Activated naive CD8-positive, alpha-beta T cell treated with anti-CD3 and anti-CD28 coated beads, Interleukin-2, amount 50 U/mL, for 24 hours (primary cell): Measurements from ENCODE around the gene FRAT2.

Source experiments
- ATAC-seq: fragments of 150-1000 bp; cut with Tn5 transposase; one replicate; pipeline ENCODE4 v1.10.0; 2021
- DNase-seq: peaks from one replicate; pipeline ENCODE4 v3.0.0; 2021
- H3K27ac Mint-ChIP-seq: one replicate; pipeline ENCODE4 v1.8.0; 2021; ENCODE audit warnings: mild to moderate bottlenecking, mixed read lengths
- H3K27me3 Mint-ChIP-seq: one replicate; pipeline ENCODE4 v1.8.0; 2021; ENCODE audit warnings: mixed read lengths
- H3K36me3 Mint-ChIP-seq: one replicate; pipeline ENCODE4 v1.8.0; 2021; ENCODE audit warnings: low read depth, mixed read lengths
- H3K4me1 Mint-ChIP-seq: one replicate; pipeline ENCODE4 v1.8.0; 2021; ENCODE audit warnings: mixed read lengths
- H3K4me3 Mint-ChIP-seq: one replicate; pipeline ENCODE4 v1.8.0; 2021; ENCODE audit warnings: mild to moderate bottlenecking, moderate library complexity, mixed read lengths
- H3K9me3 Mint-ChIP-seq: one replicate; pipeline ENCODE4 v1.8.0; 2021; ENCODE audit warnings: mixed read lengths

Gene FRAT2, protein sequence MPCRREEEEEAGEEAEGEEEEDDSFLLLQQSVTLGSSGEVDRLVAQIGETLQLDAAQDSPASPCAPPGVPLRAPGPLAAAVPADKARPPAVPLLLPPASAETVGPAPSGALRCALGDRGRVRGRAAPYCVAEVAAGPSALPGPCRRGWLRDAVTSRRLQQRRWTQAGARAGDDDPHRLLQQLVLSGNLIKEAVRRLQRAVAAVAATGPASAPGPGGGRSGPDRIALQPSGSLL

DNA sequence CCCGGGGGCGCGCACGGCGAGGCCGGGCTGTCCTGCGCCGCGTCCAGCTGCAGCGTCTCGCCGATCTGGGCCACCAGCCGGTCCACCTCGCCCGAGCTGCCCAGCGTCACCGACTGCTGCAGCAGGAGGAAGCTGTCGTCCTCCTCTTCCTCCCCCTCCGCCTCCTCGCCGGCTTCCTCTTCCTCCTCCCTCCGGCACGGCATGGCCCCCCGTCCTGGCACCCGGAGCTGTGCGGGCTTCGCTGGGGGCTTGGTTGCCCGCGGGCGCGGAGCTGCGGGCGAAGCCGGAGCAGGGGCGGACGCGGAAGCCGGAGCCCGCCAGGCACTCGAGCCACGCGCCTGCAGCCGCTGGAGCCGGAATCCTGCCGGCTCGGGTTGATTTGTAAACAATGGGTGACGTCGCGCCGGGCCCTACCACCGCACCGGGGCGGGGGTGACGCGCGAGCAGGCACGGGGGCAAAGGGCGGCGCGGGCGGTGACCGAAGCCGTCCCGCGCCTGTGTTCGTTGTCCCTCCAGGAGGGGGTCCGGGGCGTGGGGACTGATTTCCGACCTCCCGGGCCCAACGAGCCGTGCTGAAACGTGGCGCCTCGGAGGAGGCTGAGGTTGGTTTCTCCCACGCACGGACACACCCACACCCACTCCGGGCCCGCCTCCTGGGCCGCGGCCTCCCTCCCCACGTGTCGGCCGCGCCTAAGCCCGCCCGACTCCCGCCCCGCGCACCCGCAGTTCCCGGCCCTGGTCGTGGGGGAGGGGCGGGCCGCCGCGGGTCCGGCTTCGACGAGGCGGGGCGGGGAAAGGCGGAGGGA, at the start of gene FRAT2:
FRAT2 (minus strand) TSS at position 360 of the 806 bp plus-strand sequence; CDS start at position 203, 157 bp downstream.
- DNase-seq = peak; percentile 87
- Mint-ChIP-seq H3K4me3 (peak within 1 kb of the TSS; percentile 87), H3K9me3 (no peaks in the 10 kb centered on the region), H3K36me3 (peaks cover 5% of the 10 kb centered on the region), H3K27me3 (no peaks in the 10 kb centered on the region), H3K27ac (peak within 1 kb of the TSS; percentile 85), H3K4me1 (peaks cover 45% of the 10 kb centered on the region)
- peak; percentile 72 for ATAC-seq

DNA sequence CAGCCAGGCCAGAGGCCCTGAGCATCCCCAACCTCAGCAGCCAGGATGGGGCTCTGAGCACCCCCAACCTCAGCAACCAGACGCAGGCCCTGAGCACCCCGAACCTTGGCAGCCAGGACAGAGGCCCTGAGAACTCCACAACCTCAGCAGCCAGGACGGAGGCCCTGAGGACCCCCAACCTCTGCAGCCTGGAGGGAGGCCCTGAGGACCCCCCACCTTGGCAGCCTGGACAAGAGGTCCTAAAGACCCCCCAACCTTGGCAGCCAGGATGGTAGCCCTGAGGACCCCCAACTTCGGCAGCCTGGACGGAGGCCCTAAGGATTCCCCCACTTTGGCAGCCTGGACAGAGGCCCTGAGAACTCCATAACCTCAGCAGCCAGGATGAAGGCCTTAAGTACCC, 49.6 kb upstream of the FRAT2 start:
- Mint-ChIP-seq H3K27ac (no peak overlapping the region), H3K36me3 (peaks cover 27% of the 10 kb centered on the region), H3K27me3 (no peaks in the 10 kb centered on the region), H3K4me1 (no peaks in the 10 kb centered on the region), H3K4me3 (no peak overlapping the region), H3K9me3 (no peaks in the 10 kb centered on the region)
- no peak for ATAC-seq
- DNase-seq = no peak

DNA sequence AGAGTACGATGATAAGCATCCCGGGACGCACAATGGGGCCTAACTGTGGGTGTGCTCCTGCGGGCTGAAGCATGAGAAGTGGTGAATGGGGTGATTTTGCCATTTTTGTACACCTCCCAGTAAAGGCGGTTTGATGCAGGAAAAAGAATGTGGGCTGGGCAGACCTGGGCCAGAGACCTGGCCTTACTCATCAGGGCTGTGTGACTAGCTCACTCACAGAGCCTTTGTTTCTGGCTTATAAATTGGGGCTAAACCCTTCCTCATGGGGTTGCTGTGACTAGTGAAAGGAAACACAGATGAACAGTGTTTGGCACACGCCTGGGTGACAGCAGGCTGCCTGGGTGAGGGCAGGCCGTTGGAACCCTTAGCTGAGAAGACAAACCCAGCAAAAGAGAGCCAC, 48.6 kb upstream of the FRAT2 start:
- Mint-ChIP-seq H3K4me1 (no peaks in the 10 kb centered on the region), H3K36me3 (peaks cover 22% of the 10 kb centered on the region), H3K27me3 (no peaks in the 10 kb centered on the region), H3K27ac (no peak overlapping the region), H3K4me3 (no peak overlapping the region), H3K9me3 (no peaks in the 10 kb centered on the region)
- ATAC-seq (no peak), DNase-seq (no peak)

DNA sequence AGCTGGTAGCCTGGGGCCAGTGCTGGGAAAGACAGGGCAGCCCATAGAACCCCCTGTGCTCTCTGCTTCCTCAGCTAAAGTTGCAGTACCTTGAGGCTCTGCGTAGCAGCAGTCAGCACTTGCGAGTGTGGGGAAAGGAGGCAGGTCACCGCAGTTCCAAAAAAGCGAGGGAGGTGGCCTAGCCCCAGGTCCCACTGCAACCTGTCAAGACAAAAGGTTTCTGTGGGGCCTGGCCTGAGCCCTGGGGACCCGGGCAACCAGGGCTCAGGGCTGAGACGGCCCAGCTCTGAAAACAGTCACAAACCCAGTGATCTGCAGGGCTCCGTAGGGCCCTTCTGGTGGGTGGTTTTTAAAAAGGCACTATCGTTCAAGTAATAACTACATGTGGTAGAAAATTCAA, 47.1 kb upstream of the FRAT2 start:
- Mint-ChIP-seq H3K4me3 (no peak overlapping the region), H3K27ac (no peak overlapping the region), H3K4me1 (no peaks in the 10 kb centered on the region), H3K27me3 (no peaks in the 10 kb centered on the region), H3K36me3 (peaks cover 23% of the 10 kb centered on the region), H3K9me3 (no peaks in the 10 kb centered on the region)
- ATAC-seq (no peak), DNase-seq (no peak)

DNA sequence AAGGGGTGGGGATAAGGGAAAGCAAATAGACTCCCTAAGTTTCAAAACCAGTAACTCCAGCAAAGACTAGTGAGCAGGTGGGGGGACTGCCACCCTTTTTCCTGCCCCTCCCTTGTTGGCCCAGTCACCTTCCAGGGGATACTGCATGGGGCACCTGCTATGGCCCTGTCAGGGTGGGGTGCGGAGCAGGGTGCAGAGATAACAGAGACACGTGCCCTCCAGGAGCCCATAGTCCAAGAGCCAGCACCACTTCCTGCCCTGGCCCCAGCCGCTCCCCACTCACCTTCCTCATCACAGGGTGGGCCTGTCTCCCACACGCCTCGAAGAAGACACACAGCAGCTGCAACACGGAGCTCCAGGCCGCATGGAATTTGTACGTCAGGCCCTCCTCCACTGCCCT, 46.0 kb upstream of the FRAT2 start:
- Mint-ChIP-seq H3K4me3 (no peak overlapping the region), H3K4me1 (no peaks in the 10 kb centered on the region), H3K27me3 (no peaks in the 10 kb centered on the region), H3K9me3 (no peaks in the 10 kb centered on the region), H3K36me3 (peaks cover 23% of the 10 kb centered on the region), H3K27ac (no peak overlapping the region)
- DNase-seq (no peak), ATAC-seq (no peak)

DNA sequence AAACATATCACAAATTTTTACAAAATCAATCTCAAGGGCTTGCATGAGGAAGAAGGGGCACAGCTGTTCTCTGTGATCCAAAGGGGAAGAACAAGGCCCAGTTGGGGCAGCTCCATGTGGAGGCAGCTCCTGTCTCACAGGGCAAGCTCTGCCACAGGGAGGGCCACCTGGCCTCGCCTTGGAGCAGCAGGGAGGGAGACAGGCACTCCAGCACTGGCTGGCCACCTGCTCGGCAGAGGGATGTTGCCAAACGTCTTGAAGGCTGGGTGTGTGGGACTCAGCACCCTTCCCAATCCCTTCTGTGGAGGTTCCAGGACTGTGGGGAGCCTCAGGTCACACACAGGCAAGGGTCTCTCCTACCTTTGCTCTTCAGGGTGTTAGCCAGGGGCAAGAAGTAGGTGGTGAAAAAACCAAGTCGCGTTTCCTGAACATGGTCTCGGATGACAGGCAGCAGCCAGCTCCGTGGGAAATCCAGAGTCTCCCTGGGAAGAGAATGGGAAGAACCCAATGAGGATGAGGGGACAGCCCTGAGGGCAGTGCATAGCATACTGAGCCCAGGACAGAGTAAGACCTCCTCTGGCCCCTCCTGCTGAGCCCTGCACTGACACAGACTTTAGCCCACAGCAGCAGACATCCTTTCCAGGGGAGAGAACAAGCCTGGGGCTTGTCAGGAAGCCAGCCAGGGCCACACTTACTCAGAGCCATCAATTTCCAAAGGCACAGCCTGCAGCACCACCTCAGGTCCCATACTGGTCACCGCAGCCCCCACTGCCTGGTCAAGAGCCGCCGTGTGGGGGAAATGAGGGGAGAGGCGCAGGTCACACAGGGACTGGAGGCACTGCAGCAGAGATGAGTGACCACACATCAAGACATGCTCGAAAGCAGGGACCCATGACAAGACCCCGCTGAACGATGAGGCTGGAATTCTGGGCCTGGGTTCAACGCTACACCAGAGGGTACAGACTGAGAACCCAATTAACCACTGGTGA, 44.7 kb upstream of the FRAT2 start:
- H3K27me3 Mint-ChIP-seq = no peaks in the 10 kb centered on the region
- H3K4me3 Mint-ChIP-seq = no peak overlapping the region
- H3K9me3 Mint-ChIP-seq = no peaks in the 10 kb centered on the region
- no peak overlapping the region for H3K27ac Mint-ChIP-seq
- peaks cover 17% of the 10 kb centered on the region for H3K36me3 Mint-ChIP-seq
- DNase-seq (no peak), ATAC-seq (peak; percentile 23)
- H3K4me1 Mint-ChIP-seq = no peaks in the 10 kb centered on the region

DNA sequence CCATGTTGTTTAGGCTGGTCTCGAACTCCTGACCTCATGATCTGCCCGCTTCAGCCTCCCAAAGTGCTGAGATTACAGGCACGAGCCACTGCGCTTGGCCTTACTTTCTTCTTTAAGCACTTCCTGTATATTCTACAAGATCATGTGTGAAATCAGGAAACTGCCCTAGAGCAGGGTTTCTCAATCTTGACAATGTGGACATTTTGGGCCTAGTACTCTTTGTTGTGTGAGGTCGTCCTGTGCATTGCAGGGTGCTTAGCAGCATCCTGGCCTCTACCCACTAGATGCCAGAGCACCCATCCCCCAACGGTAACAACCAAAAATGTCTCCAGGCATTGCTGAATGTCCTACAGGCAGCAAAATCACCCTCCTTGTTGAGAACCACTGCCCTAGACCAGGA, 41.9 kb upstream of the FRAT2 start:
- no peaks in the 10 kb centered on the region for H3K4me1 Mint-ChIP-seq
- H3K27ac Mint-ChIP-seq = no peak overlapping the region
- H3K4me3 Mint-ChIP-seq = no peak overlapping the region
- no peak for DNase-seq
- no peaks in the 10 kb centered on the region for H3K9me3 Mint-ChIP-seq
- no peak for ATAC-seq
- no peaks in the 10 kb centered on the region for H3K27me3 Mint-ChIP-seq
- H3K36me3 Mint-ChIP-seq = peaks cover 29% of the 10 kb centered on the region

DNA sequence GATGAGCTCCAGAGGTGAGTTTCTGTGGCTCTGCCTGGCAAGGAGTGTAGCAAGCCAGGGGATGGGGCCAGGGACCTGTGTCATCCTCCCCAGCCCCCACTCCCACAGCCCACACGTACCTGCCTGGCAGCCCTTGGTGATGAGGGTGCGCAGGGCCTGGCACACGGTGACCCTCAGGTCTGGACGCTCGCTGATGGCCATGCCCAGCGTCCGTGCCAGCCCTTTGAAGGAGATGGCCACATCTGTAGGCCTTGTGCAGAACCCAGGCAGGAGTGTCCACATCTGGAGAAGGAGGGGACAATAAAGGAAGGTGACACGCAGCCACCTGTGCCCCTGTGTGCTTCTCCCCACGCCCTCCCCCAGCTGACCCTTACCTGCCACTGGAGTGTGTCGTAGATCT, 38.9 kb upstream of the FRAT2 start:
- no peaks in the 10 kb centered on the region for H3K9me3 Mint-ChIP-seq
- no peaks in the 10 kb centered on the region for H3K27me3 Mint-ChIP-seq
- H3K27ac Mint-ChIP-seq = no peak overlapping the region
- H3K4me1 Mint-ChIP-seq = no peaks in the 10 kb centered on the region
- peaks cover 38% of the 10 kb centered on the region for H3K36me3 Mint-ChIP-seq
- DNase-seq (no peak), ATAC-seq (no peak)
- no peak overlapping the region for H3K4me3 Mint-ChIP-seq

DNA sequence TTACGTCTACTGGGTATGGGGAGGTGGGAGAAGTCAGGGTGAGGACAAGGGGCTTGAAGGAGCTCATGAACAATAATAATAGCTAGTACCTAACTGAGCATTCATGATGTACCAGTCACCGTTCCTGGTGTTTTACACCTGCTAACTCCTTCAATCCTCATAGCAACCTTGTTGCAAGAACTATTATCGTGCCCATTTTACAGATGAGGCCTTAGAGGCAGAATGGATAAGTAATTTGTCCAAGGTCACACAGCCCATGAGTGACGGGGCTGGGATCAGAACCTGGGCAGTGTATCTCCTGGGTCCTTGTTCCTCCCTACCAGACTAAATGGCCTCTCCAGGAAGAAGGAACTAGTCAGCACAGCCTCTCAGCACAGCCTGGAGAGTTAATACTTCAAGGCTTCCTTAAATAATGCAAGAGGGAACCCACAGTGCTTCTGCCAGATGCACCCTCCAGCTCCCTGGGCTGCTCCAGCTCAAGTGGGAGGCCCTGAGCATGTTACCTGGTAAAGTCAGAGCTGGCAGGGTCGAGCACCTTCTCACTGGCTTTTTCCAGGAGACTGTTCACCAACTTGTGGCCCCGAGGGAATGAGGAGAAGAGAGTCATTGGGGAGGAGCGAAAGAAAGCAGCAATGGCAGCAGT, 37.8 kb upstream of the FRAT2 start:
- H3K4me3 Mint-ChIP-seq = no peak overlapping the region
- H3K27me3 Mint-ChIP-seq = no peaks in the 10 kb centered on the region
- H3K9me3 Mint-ChIP-seq = no peaks in the 10 kb centered on the region
- DNase-seq = no peak
- ATAC-seq = no peak
- H3K4me1 Mint-ChIP-seq = no peaks in the 10 kb centered on the region
- peaks cover 32% of the 10 kb centered on the region for H3K36me3 Mint-ChIP-seq
- peak overlapping the region; percentile 66 for H3K27ac Mint-ChIP-seq

DNA sequence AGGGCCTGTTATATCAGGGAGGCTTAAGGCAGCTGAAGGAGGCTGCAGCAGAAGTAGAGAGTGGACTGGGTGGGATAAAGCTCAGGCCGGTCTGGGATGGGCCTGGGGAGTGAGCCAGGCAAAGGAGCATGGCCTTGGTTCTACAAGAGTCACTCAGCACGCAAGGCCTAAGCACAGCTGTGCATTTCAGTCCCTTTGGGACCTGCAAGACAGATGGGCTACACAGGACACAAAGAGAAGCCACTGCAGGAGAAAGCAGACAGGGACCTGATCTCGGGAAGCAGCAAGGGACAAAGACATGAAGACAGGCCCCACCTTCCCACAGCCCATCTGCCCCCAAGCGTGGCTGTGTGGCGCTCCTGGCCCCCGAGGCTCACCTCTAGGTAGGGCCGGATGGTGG, 37.2 kb upstream of the FRAT2 start:
- peaks cover 30% of the 10 kb centered on the region for H3K36me3 Mint-ChIP-seq

DNA sequence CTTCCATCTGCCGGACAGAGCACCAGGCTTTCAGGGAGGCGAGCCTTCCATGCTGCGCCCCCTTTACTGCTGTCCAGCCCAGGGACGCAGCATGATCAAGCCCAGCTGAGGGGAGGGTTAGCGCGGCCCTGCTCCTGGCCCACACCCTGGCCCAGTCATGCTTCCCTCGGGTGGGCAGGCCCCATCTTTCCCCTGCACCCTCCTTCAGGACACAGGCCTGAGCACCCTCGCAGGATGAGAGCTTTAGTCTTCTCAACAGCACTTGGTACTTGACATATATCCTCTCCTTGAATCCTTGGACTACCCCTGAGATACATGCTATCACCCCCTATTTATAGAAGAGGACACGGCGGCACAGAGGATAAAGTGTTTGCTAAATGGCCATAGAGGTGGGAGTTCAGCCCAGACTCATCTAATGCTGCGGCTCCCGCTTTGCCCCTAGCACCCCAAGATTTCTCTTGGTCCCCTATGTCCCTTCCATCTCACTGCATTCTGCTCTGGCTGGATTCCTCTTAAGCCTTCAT, 32.7 kb upstream of the FRAT2 start:
- DNase-seq (no peak), ATAC-seq (no peak)
- Mint-ChIP-seq H3K9me3 (no peaks in the 10 kb centered on the region), H3K27ac (peak overlapping the region; percentile 19), H3K4me1 (peaks cover 4% of the 10 kb centered on the region), H3K27me3 (no peaks in the 10 kb centered on the region), H3K36me3 (peaks cover 50% of the 10 kb centered on the region), H3K4me3 (no peak overlapping the region)

More for the DNA sequence above, 37.2 kb upstream of the FRAT2 start:
- H3K4me3 Mint-ChIP-seq = no peak overlapping the region
- ATAC-seq (no peak), DNase-seq (no peak)
- H3K9me3 Mint-ChIP-seq = no peaks in the 10 kb centered on the region
- H3K4me1 Mint-ChIP-seq = no peaks in the 10 kb centered on the region
- peak overlapping the region; percentile 66 for H3K27ac Mint-ChIP-seq
- no peaks in the 10 kb centered on the region for H3K27me3 Mint-ChIP-seq

DNA sequence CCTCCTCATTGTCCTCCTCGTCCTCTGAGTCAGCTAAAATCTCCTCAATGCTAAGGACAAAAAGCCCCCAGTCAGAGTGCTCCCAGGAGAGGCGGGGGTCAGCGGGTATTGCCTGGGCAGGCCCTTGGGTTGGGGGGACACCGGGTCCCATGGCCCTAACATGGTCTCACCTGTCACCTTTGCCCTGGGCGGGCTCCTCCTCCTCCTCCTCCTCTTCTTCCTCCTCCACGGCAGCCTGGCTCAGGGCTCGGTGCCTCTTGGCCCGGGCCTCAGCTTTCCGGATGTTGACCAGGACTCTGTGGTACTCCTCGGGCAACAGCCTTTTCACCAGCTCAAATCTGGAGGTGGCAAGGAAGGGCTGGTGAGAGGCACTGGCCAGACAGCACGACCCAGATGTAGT, 32.0 kb upstream of the FRAT2 start:
- DNase-seq (no peak), ATAC-seq (no peak)
- H3K27ac Mint-ChIP-seq = peak overlapping the region; percentile 27
- H3K4me1 Mint-ChIP-seq = peaks cover 4% of the 10 kb centered on the region
- H3K27me3 Mint-ChIP-seq = no peaks in the 10 kb centered on the region
- peaks cover 45% of the 10 kb centered on the region for H3K36me3 Mint-ChIP-seq
- no peak overlapping the region for H3K4me3 Mint-ChIP-seq
- H3K9me3 Mint-ChIP-seq = no peaks in the 10 kb centered on the region

DNA sequence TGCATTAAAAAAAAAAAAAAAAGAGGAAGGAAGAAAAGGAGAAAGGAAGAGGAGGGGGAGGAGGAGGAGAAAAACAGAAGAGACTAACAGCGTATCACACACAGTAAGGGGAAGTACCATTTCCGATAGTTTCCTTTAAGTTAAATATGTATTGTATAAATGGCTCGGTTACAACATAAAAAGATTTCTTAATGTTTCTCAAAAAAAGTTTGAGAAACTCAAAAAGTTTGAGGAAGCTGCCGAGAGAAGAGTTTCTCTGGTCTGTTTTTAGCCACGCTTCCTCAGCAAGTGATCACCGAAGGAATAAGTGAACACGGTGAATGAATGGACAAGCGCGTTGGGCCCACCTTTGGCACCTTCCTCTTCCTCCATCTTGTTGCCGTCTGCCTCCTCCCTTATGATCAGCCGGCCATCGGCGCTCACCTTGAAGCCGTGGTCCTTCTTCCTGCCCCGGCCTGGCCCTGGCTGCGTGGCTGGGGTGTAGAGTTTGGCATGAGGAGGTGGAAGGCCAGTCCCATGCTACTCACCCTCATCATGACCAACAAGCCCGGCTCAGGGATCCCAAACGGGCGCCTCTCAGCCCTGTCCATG, 31.3 kb upstream of the FRAT2 start:
- Mint-ChIP-seq H3K27ac (no peak overlapping the region), H3K27me3 (no peaks in the 10 kb centered on the region), H3K4me1 (peaks cover 4% of the 10 kb centered on the region), H3K4me3 (no peak overlapping the region), H3K9me3 (no peaks in the 10 kb centered on the region), H3K36me3 (peaks cover 44% of the 10 kb centered on the region)
- no peak for DNase-seq
- ATAC-seq = no peak

DNA sequence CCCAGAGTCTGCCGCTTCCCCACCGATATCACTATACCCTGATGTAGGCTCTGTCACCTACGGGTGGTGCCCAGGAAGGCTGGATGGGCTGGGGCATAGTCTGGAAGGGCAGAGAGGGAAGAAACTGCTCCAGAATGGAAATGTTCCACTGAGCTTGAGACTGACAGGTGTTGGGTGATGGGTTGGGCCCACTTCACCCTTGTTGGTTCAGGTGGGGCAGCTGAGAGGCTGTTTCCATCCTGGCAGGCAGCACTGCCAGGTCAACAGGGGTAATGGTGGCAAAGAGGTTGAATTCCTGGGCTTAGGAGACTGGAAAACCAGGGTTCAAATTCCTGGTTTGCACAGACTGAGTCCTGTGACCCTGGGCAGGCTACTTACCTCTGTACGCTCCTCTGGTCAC, 28.5 kb upstream of the FRAT2 start:
- H3K36me3 Mint-ChIP-seq = peaks cover 38% of the 10 kb centered on the region
- H3K4me3 Mint-ChIP-seq = no peak overlapping the region
- H3K4me1 Mint-ChIP-seq = peaks cover 4% of the 10 kb centered on the region
- no peak for DNase-seq
- H3K9me3 Mint-ChIP-seq = no peaks in the 10 kb centered on the region
- H3K27me3 Mint-ChIP-seq = no peaks in the 10 kb centered on the region
- no peak for ATAC-seq
- no peak overlapping the region for H3K27ac Mint-ChIP-seq
